SH-SY5Y (cell line): ENCODE data around the gene ADGRG6.

Experiments
- GATA2 ChIP-seq: IDR thresholded peaks from 2 replicates; pipeline ENCODE4 v1.6.1; 2011; ENCODE audit warnings: mild to moderate bottlenecking, low read depth, low read length
- GATA3 ChIP-seq: IDR thresholded peaks from 2 replicates; pipeline ENCODE4 v1.6.1; 2011; ENCODE audit warnings: low read depth, mild to moderate bottlenecking, low read length, moderate library complexity

- no peak for TF ChIP-seq GATA2
- no peak for TF ChIP-seq GATA3
Measured at GRCh38 chr6:142285235-142286087, 16.3 kb upstream of the ADGRG6 start.
